Hippocampal formation (tissue), 2 donors: ENCODE results near the gene PRKN.

Experiments used
- DNase-seq, 2 donors: peaks; one replicate each; lab custom pipeline; 2025; lab: John Stamatoyannopoulos, UW

The PRKN gene

DNA sequence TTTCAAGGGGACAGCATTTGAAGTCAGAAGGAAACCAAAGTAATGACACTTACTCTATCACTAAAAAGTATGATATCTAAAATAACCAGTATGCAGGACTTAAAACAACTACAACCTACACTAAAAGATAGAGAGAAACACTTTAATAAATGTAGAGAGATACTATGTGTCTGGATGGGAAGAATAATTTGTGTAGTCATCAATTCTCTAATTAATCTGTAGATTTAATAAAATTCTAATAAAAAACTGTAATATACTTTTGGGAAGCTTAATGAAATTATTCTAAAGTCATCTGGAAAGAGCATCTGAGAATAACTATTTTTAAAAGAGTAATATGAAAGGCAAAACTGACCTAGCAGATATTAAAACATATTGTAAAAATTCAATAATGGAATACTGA lies 52.1 kb downstream of the PRKN start:
- no peak for DNase-seq

- DNase-seq, result no peak
Measured at GRCh38 chr6:162674452-162674851, 53.1 kb downstream of the PRKN start.

DNA sequence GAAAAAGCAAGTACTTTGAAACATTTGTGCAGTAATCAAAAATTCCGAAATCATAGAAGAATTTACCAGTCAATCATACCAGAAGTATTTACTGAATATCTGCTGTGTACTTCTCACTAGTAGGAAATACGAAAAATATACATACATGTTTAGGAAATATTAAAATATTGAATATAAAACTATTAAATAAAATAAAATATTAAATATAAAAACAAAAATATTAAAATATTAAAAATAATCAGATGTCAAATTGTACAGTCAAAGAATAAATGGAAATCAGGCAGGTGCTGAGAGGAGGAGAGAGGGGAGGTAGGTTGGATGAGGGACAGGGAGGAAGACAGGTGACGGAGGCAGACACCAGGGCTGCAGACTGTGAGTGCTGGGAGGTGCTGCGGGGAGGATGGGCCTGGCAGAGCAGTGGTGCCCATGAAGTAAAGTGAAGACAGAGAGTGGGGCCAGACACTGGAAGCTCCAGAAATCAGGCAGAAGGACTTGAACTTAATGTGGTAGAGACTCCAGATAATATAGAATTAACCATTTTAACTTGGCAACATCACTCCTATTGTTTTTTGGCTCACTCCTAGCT lies 55.9 kb downstream of the PRKN start:
- no peak for DNase-seq

GRCh38 chr6:162670345-162670744 lies 57.2 kb downstream of the PRKN start:
- no peak for DNase-seq

- no peak for DNase-seq
Measured at GRCh38 chr6:162666246-162666645, 61.3 kb downstream of the PRKN start.

- no peak for DNase-seq
Measured at GRCh38 chr6:162653808-162654207, 73.8 kb downstream of the PRKN start.

DNA sequence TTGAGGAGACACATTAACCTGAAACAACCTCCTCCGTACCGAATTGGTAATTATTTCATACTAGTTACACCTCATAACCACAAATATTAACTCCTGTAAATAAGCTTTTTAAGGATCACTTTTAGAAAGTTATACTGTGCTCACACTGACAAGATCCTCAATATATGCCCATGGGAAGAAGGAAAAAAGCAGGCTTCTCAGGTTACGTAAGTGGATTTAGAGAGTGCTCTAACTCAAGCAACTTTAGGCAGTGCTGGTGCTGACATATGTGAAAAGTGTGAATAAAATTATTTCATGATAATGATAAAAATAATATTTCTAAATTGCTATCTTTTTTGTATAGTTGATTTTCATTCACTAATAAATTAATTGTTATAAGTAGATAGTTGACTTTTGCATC lies 76.1 kb downstream of the PRKN start:
- DNase-seq, result no peak

DNA sequence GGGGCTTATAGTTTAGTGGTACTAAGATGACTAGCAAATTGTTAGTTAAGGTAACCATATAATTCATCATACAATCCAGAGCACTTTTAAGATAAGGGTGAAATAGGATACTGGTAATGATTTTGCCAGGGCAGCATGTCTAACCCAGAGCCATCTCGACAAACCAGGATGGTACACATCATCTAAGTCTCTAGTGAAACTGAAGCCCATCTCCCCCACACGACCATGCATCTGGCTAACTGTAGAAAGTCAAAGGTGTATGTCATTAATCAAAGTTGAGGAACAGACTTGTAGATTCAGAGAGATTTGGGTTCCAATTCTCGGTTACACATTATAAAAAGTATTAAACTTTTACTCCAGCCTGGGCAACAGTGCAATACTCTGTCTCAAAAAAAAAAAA lies 78.3 kb downstream of the PRKN start:
- DNase-seq, result no peak

- no peak for DNase-seq
Measured at GRCh38 chr6:162644153-162644552, 83.4 kb downstream of the PRKN start.

DNA sequence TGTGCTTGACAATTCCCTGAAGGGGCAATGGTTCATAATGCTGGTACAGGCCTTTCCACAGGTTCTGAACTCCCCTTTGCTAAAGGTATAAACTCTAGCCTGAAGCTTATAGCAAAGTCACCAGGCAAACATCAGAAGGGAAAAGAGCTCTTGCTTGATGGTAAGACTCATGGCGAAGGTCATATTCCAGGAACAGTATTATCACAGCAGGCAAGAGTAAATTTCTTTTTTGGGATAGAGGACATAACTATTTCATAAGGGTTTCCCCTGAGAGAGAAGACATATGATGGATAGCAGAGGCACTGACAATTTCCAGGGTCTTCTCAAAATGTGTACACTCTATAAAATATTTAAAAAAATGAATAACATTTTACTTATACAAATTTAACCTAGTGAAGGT lies 86.8 kb downstream of the PRKN start:
- DNase-seq, result no peak

- DNase-seq, result no peak
Measured at GRCh38 chr6:162639951-162640350, 87.6 kb downstream of the PRKN start.

GRCh38 chr6:162638931-162639574 lies 88.5 kb downstream of the PRKN start:
- DNase-seq, result no peak

GRCh38 chr6:162637317-162637716 lies 90.2 kb downstream of the PRKN start:
- no peak for DNase-seq

DNA sequence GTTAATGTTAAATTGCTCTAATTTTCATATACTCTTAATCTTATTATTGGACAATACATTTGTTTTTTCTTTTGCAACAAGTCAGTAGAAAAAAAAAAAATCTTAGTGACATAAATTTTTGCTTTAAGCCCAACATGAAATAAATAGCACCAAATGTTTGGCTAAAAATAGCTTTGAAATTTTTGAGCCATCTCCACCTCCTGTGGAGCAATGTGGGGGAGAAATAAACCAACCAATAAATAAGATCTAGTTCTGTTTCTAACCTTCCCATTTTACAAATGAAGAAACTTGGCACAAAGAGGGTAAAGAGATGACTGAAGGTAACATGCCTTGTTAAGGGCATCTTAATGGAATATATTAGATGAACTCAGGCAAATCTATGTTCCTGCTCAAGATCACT lies 91.4 kb downstream of the PRKN start:
- no peak for DNase-seq

DNA sequence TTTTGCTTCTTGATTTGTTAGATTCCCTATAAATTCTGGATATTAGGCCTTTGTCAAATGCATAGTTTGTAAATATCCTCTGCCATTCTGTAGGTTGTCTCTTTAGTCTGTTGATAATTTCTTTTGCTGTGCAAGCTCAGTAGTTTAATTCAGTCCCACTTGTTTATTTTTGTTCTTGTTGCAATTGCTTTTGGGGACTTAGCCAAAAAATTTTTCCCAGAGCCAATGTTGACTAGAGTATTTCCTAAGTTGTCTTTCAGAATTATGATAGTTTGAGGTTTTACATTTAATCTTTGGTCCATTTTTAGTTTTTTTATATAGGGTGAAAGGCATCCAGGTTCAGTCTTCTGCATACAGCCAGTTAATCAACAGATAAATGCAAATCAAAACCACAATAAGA lies 96.0 kb downstream of the PRKN start:
- DNase-seq, result no peak

- DNase-seq, result no peak
Measured at GRCh38 chr6:162630069-162630468, 97.5 kb downstream of the PRKN start.

- DNase-seq, result no peak
Measured at GRCh38 chr6:162627825-162628224, 99.7 kb downstream of the PRKN start.

DNA sequence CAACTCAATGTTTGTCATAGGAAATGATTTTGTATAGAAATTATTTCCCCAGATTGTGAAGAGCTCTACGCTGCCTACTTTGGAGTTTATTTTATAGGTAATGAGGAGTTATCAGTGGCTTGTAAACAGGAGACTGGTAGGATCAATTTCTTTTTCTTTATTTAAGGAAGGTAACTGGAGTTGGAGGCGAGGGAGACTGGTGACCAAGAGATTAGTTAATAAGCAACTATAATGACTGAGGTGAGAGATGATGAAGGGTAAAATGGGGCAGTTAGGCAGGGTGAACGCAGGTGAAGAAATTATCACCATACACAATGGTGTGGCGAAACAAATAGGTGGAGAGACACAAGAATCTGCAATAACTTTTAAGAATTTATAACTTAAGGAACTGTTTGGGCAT lies 100.2 kb downstream of the PRKN start:
- no peak for DNase-seq

DNA sequence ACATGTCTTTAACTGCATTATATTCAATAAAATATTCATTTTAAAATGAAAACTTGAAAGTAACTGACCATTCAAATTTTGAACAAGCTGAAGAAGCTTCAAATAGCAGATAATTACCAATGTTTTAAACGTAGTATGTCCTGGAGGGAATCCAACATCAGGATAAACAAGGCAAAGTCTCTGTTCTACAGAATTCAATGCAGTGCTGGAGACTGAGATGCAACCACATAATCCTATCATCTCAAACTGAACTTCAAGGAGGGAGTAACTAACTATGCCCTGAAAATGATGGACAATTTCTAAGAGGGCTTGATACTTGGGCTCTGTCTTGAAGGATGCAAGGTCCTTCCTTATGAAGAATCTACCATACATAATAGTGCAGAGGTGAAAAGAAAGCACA lies 100.7 kb downstream of the PRKN start:
- no peak for DNase-seq

GRCh38 chr6:162625846-162626540 lies 101.6 kb downstream of the PRKN start:
- DNase-seq, result no peak

DNA sequence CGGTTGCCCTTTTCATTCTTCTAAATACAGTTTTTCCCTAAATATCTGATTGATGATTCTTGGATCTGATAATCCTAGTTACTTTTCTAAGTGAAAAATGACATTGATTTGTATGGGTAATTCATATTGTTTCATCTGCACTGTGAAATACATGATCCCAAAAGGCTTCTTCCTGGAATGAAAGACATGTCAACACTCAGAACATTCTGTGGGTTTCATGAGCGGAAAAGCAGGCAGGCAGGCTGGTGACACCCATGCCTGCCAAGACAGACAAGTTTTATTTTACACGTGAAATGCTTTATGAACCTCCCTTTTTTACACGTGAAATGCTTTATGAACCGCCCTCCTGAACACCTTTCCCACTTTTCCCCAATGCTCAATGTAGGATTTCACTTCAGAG lies 105.0 kb downstream of the PRKN start:
- DNase-seq, result no peak

GRCh38 chr6:162621246-162621645 lies 106.3 kb downstream of the PRKN start:
- no peak for DNase-seq

DNA sequence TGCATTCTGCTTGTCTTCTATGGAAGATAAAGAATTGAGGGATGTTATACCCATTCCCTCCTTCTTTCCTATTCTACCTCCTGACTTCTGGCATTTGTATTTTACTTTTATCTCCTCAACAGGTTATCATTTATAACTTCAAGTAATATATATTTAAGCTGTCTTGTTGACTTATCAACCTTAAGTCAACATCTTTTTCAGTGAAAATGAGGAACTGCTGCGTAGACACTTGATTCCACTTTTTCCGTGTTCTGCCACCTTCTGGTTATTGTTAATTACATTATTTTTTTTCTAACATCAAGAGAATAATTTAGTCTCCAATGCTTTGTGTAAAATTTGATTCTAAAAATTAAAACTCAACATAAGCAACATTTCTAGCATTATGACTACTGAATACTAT lies 107.5 kb downstream of the PRKN start:
- no peak for DNase-seq
